ENCODE measurements around the gene STKLD1.

Gene STKLD1

DNA sequence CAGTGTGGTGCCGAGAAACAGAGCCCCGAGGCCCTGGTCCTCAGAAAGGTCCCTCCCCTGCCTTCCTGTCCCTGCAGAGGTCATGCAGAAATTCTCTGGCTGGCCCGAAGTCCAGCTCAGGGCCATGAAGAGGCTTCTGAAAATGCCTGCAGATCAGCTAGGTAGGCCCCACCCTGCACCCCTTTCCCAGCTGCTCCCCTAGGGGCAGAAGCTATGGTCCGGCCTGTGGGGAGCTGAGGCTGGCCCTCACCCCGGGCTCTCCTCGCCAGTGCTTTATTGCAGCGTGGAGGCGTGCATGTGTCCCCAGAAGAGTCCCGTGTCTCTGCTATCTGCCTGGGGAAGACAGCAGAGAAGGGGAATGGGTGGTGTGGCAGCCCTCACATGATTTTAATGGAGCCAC is 21.7 kb downstream of the STKLD1 start:
- no peaks in the 10 kb centered on the region for H3K4me1 Mint-ChIP-seq (ENCODE audit: low read depth)
- H3K4me3 Mint-ChIP-seq = no peak overlapping the region
- no peaks in the 10 kb centered on the region for H3K27me3 Mint-ChIP-seq
- no peaks in the 10 kb centered on the region for H3K9me3 Mint-ChIP-seq
- no peaks in the 10 kb centered on the region for H3K36me3 Mint-ChIP-seq (ENCODE audit: low read depth)
- no peak overlapping the region for H3K27ac Mint-ChIP-seq

DNA sequence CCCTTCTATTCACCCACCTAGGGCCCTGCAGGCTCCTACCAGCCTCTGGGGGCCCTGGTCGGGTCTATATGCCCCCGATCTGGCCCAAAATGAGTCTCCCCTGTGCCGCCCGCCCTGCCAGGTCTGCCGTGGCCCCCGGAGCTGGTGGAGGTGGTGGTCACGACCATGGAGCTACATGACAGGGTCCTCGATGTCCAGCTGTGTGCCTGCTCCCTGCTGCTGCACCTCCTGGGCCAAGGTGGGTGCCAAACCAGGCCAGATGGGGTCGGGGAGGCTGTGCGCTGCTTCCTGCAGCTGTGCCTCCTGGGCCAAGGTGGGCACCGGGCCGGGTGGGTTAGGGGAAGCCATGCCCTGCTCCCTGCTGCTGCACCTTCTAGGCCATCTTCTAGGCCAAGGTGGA is 24.1 kb downstream of the STKLD1 start:
- peaks cover 6% of the 10 kb centered on the region for H3K36me3 Mint-ChIP-seq (ENCODE audit: low read depth)
- no peak overlapping the region for H3K27ac Mint-ChIP-seq
- H3K9me3 Mint-ChIP-seq = no peaks in the 10 kb centered on the region
- H3K4me1 Mint-ChIP-seq (ENCODE audit: low read depth) = peaks cover 5% of the 10 kb centered on the region
- no peak overlapping the region for H3K4me3 Mint-ChIP-seq
- no peaks in the 10 kb centered on the region for H3K27me3 Mint-ChIP-seq

DNA sequence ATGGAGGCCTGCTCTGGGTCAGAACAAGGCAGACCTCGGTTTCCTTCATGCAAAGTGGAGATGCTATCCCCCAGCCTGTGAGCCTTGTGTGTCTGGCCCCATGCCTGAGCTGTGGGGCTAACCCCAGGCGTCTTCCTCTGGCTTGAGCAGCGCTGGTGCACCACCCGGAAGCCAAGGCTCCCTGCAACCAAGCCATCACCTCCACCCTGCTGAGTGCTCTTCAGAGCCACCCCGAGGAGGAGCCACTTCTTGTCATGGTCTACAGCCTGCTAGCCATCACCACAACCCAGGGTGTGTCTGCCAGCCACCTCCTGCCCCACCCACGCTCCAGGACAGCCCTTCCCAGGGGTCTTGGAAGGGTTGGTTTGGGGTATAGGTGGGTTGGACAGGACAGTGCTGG is 25.4 kb downstream of the STKLD1 start:
- Mint-ChIP-seq H3K9me3 (no peaks in the 10 kb centered on the region), H3K27me3 (no peaks in the 10 kb centered on the region), H3K27ac (no peak overlapping the region), H3K4me1 (ENCODE audit: low read depth) (peaks cover 5% of the 10 kb centered on the region), H3K4me3 (no peak overlapping the region), H3K36me3 (ENCODE audit: low read depth) (peaks cover 19% of the 10 kb centered on the region)

- H3K9me3 Mint-ChIP-seq = no peaks in the 10 kb centered on the region
- no peak overlapping the region for H3K4me3 Mint-ChIP-seq
- H3K36me3 Mint-ChIP-seq (ENCODE audit: low read depth) = peaks cover 30% of the 10 kb centered on the region
- no peak overlapping the region for H3K27ac Mint-ChIP-seq
- peaks cover 15% of the 10 kb centered on the region for H3K4me1 Mint-ChIP-seq (ENCODE audit: low read depth)
- H3K27me3 Mint-ChIP-seq = no peaks in the 10 kb centered on the region
These were observed 26.5 kb downstream of the STKLD1 start for GRCh38 chr9:133402689-133403088.

DNA sequence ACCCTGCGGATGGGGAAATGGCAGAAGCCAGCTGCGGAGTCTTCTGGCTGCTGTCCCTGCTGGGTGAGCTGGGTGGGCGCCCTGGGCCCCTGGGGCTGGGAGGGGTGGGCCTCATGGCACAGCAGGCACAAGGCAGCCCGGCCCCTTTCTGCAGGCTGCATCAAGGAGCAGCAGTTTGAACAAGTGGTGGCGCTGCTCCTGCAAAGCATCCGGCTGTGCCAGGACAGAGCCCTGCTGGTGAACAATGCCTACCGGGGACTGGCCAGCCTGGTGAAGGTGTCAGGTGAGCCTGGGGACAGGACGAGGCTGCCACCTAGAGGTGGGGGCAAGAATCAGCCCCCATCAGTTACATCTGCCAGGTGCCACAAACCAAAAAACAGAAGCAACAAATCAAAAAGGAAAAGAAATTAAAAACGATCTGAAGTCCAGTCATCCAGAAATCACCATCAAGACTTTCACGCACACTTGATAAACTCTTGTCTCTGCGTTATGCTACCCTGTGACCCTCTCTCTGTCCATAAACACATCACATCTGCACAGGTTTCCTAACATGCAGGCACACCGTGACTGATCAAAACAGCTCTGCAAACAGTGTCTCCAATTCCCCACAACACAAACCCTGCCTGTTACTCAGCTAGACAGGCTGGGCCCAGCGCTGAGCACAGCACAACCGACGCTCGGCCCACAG is 27.7 kb downstream of the STKLD1 start:
- H3K27ac Mint-ChIP-seq = no peak overlapping the region

GRCh38 chr9:133404454-133405002 is 28.4 kb downstream of the STKLD1 start:
- Mint-ChIP-seq H3K36me3 (ENCODE audit: low read depth) (peaks cover 39% of the 10 kb centered on the region), H3K9me3 (no peaks in the 10 kb centered on the region), H3K4me1 (ENCODE audit: low read depth) (peaks cover 18% of the 10 kb centered on the region), H3K27ac (no peak overlapping the region), H3K27me3 (no peaks in the 10 kb centered on the region), H3K4me3 (no peak overlapping the region)

More for the DNA sequence above, 27.7 kb downstream of the STKLD1 start:
- Mint-ChIP-seq H3K9me3 (no peaks in the 10 kb centered on the region), H3K27me3 (no peaks in the 10 kb centered on the region), H3K4me3 (no peak overlapping the region), H3K36me3 (ENCODE audit: low read depth) (peaks cover 33% of the 10 kb centered on the region), H3K4me1 (ENCODE audit: low read depth) (peaks cover 18% of the 10 kb centered on the region)

DNA sequence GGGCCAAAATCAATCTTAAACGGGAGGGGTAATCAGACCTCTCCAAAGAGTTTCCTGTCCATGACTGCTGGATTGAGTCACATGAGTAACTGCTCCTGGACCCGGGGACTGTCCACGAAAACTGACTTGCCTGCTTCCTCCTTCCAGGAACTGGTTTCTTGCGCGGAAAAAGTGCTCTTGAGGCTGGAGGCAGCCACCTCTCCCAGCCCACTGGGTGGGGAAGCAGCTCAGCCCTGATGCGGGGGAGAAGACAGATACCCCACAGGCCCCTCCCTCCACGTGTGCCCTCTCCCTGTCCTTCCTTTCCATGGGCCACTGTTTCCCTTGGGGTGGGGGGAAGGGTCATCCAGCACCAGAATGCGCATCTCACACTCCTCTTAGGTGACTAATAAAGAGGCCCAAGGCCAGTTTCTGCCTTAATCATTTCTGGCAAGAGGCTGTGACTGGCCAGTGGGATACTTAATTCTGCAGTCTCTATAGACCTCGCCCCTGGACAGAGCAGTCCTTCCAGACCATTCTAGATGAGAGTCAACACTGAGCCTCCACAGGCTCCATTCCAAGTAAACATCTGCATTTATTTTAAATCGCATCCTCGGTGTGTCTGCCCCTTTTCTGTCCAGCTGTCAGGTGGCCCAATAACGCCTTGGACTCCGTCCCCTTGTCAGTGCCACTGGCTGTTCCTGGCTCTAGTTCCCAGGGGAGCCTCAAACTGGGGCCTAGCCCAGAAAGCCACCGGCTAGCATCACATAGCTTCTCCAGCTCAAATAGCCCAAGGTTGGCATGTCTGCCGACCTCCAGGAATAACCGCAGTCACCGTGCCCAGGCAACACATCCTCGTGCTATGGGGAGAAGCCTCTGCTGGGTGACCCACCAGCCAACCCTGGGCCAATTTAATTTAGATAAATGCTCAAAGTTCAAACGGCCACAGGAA is 29.6 kb downstream of the STKLD1 start:
- H3K36me3 Mint-ChIP-seq (ENCODE audit: low read depth) = peaks cover 49% of the 10 kb centered on the region
- no peaks in the 10 kb centered on the region for H3K27me3 Mint-ChIP-seq
- no peaks in the 10 kb centered on the region for H3K9me3 Mint-ChIP-seq
- peaks cover 18% of the 10 kb centered on the region for H3K4me1 Mint-ChIP-seq (ENCODE audit: low read depth)
- H3K4me3 Mint-ChIP-seq = no peak overlapping the region
- H3K27ac Mint-ChIP-seq = no peak overlapping the region

DNA sequence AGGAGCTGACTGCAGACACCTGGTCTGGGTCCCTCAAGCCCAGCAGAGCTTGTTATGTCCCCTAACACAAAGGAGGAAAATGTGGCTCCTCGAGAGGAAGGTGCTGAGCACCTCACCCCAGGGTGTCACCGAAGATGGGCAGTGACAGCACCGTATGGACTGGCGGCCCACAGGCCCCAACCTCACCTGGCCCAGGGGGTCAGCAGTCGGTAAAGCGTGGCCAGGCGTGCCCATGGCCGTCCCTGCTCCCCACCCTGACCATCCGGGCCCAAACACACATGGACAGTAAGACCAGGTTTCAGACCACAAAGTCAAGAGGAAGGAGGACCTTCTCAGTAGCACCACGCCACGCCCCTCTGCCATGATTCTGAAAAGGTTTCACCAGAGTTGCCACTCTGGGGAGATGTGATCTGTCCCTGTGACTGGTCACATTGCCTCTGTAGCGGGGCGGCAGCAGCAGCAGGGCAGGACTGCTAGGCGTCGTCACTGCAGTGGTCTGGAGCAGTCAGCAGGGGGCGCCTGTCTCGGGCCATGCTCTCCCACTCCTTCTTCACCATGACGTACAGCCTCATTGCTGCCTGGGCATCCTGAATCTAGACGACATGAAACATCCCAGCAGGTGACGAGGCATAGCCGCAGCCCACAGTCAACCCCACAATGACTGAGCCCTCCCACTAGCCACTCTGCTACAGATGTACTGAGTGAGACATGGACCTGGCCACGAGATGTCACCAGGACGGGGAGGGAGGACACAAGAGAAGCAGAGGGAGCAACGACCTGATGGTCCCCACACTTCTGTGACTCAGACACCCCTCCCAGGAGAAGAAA is 30.5 kb downstream of the STKLD1 start:
- Mint-ChIP-seq H3K9me3 (no peaks in the 10 kb centered on the region), H3K27me3 (no peaks in the 10 kb centered on the region), H3K27ac (peak overlapping the region; percentile 55), H3K4me1 (ENCODE audit: low read depth) (peaks cover 18% of the 10 kb centered on the region), H3K4me3 (no peak overlapping the region), H3K36me3 (ENCODE audit: low read depth) (peaks cover 56% of the 10 kb centered on the region)

DNA sequence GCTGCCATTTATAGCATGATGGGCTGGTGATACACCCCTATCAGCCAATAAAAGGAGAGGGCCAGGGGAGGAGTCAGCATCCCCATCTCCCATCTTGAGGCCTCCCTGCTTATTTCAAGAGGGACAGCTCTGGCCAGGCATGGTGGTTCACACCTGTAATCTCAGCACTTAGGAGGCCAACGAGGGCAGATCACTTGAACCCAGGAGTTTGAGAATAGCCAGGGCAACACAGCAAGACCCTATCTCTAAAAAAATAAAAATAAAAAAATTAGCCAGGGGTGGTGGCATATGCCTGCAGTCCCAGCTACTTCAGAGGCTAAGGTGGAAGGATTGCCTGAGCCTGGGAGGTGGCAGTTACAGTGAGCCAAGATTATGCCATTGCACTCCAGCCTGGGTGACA is 31.9 kb downstream of the STKLD1 start:
- H3K9me3 Mint-ChIP-seq = no peaks in the 10 kb centered on the region
- H3K4me3 Mint-ChIP-seq = no peak overlapping the region
- no peak overlapping the region for H3K27ac Mint-ChIP-seq
- H3K4me1 Mint-ChIP-seq (ENCODE audit: low read depth) = peaks cover 18% of the 10 kb centered on the region
- peaks cover 68% of the 10 kb centered on the region for H3K36me3 Mint-ChIP-seq (ENCODE audit: low read depth)
- H3K27me3 Mint-ChIP-seq = no peaks in the 10 kb centered on the region

- Mint-ChIP-seq H3K4me3 (peak overlapping the region; percentile 93), H3K27ac (peak overlapping the region; percentile 21), H3K36me3 (ENCODE audit: low read depth) (peaks cover 59% of the 10 kb centered on the region), H3K4me1 (ENCODE audit: low read depth) (peaks cover 46% of the 10 kb centered on the region), H3K27me3 (no peaks in the 10 kb centered on the region), H3K9me3 (no peaks in the 10 kb centered on the region)
These were observed 39.0 kb downstream of the STKLD1 start for GRCh38 chr9:133415170-133415569.

DNA sequence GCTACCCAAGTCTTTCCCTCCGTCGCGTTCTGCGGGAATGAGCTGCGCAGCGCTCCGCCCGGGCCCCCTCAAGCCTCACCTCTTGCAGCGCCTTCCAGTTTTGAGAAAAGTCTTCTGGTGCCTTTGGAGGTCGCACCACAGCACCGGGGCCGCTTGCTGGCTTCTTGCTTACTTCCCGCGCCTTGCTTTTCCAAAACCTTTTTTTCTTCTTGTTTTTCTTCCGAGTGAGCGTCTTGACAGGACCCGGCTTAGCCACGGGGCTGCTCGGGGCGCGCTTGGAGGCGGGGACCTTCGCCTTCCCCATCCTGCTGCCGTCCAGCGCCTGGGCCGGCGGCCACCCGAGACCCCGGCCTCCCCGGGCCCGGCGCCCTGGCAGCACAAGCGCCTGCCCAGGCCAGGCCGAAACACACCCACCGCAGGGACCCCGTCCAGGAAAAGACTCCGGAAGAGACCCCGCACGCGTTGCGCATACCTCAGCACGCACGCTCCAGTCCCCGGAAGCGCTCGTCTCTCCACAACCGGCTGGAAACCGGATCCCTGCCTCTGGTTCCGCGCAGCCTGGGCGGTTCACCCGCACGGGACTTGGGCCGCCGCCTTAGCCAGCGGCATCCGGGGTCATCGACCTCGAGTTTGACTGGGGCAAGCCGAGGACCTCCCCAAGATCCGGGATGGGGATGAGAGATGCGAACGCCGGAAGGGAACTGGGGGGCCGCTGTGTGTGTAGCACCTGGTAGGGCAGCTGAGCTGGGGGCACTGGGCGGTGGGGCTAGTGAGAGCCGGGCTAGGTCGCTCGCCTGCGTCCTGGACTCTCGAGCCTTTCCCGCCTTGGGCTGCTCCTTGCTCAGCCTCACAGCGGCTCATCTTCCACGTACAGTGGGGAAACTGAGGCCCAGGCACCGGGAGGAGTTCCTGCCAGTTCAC is 41.6 kb downstream of the STKLD1 start, which contains the start of gene REXO4:
Gene REXO4 (minus strand): TSS at position 470 of the 921 bp plus-strand sequence. CDS start 166 bp downstream, at position 304.
- Mint-ChIP-seq H3K4me1 (ENCODE audit: low read depth) (peaks cover 70% of the 10 kb centered on the region), H3K4me3 (peak within 1 kb of the TSS; percentile 93), H3K9me3 (no peaks in the 10 kb centered on the region), H3K27ac (peak within 1 kb of the TSS; percentile 88), H3K36me3 (ENCODE audit: low read depth) (peaks cover 40% of the 10 kb centered on the region), H3K27me3 (no peaks in the 10 kb centered on the region)

GRCh38 chr9:133419005-133419404 is 42.8 kb downstream of the STKLD1 start:
- Mint-ChIP-seq H3K9me3 (no peaks in the 10 kb centered on the region), H3K4me3 (peak overlapping the region; percentile 93), H3K4me1 (ENCODE audit: low read depth) (peaks cover 69% of the 10 kb centered on the region), H3K27ac (peak overlapping the region; percentile 88), H3K27me3 (no peaks in the 10 kb centered on the region), H3K36me3 (ENCODE audit: low read depth) (peaks cover 29% of the 10 kb centered on the region)

DNA sequence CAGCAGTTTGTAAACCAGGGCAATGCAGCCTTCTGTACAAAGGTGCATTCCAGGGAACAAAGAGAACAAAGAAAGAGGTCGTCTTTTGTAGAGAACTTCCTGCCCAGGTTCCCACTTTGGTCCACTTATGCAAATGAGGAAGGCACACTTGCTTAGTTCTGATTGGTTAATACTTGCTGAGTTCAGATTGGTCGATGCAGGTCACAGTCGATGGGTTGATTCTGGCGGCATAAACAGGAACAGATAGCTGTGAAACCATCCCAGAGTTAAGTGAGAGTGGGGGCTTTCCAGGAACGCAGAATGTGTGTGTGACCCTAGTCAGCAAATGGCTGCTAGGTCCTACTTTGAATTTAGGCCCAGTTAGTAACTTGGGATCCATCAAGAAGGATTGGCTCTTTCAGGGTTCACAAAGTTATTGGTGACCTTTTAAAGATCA is 44.2 kb downstream of the STKLD1 start:
- Mint-ChIP-seq H3K27ac (peak overlapping the region; percentile 87), H3K9me3 (no peaks in the 10 kb centered on the region), H3K4me3 (peak overlapping the region; percentile 47), H3K27me3 (no peaks in the 10 kb centered on the region), H3K4me1 (ENCODE audit: low read depth) (peaks cover 55% of the 10 kb centered on the region), H3K36me3 (ENCODE audit: low read depth) (peaks cover 16% of the 10 kb centered on the region)

Data from stimulated activated naive CD8-positive, alpha-beta T cell treated with anti-CD3 and anti-CD28 coated beads, Interleukin-15, Interleukin-2, amounts not matched to agents 100 ng/mL and 50 ng/mL, for 24 hours (primary cell).